ENCODE results near the gene FAM156B. TPM values are rescaled to one million over a fixed set of nuclear protein-coding genes. Genes with fewer than 3 reads are reported as not detected.
"Not testable (repeated sequence)": the region's sequence is repeated elsewhere in the genome, so short reads cannot be mapped to it uniquely, and the experiment has no call there.

The FAM156B gene, protein sequence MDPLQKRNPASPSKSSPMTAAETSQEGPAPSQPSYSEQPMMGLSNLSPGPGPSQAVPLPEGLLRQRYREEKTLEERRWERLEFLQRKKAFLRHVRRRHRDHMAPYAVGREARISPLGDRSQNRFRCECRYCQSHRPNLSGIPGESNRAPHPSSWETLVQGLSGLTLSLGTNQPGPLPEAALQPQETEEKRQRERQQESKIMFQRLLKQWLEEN
- total RNA-seq (6.2 and 12.6 TPM in 2 replicates), polyA plus RNA-seq (11.0 and 11.4 TPM in 2 replicates), polyA minus RNA-seq (ENCODE audit: low replicate concordance) (8.9 and 10.5 TPM in 2 replicates)
- 4.7 and 7.0 TPM in 2 replicates for polyA plus RNA-seq (2012)

DNA sequence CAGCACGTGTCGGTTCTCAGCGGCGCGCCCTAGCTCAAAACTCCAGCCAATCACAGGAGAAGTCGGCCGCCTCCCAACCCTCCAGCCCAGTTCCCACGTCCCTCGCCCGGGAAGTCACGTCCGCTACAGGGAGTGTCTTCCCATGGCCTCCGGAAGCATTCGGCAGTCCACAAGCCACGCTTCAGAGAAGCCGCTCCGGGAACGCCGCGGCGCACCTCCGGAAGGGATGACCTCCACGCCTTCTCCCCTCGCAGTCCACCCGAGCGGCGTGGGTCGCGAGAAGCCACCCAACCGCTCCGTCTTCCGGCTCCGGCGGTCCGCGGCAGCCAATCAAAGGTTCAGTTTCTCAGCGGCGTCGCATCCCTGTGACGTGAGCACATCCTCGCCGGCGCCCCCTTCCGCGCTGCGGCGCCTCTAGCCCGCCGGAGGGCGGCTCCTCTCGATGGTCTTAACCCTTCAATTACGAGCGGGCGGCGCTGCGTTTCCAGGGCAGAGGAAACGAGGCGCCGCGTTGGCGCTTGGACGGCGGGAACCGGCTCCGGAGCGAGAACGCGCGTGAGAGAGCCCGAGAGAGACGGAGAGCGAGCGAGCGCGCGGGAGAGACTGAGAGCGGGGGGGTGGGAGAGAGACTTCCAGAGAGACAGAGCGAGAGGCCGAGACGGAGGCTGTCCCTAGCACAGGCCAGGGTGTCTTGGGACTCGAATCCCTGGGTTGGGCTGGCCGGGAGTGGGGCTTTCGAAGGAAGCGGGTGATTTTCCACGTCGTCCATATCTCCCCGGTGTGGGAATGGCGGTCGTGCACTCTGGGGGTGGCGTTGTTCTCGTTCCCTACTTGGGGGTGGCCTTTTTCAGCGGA is at the start of gene FAM156B:
FAM156B (plus strand) TSS at position 476 of the 855 bp plus-strand sequence. CDS start 9,896 bp downstream, outside the sequence.
- H4K20me1 ChIP-seq (ENCODE audit: control insufficient read depth, extremely low read depth, insufficient read depth, low read length); H3K4me3 ChIP-seq (replicated peaks in 1 of 4; ENCODE audit: control extremely low read depth in 1 of 4, insufficient read depth in 1 of 4, low read depth in 3 of 4, low read length in 4 of 4); H3K9ac ChIP-seq (ENCODE audit: insufficient read depth, low read length); H3K27ac ChIP-seq (ENCODE audit: insufficient read depth, low read length); H3K4me1 ChIP-seq (ENCODE audit: control insufficient read depth, extremely low read depth, insufficient read depth, low read length); H3K4me2 ChIP-seq (ENCODE audit: extremely low read depth, insufficient read depth, low read length); DNase-seq (ENCODE audit: low read depth in 2 of 2); H3K27me3 ChIP-seq (ENCODE audit: control insufficient read depth, insufficient read depth, low read length); H3K9me3 ChIP-seq (ENCODE audit: control insufficient read depth, insufficient read depth, low read depth, low read length); H2AFZ ChIP-seq (ENCODE audit: low read length); H3K36me3 ChIP-seq (ENCODE audit: control insufficient read depth, insufficient read depth, low read length); H3K79me2 ChIP-seq (ENCODE audit: control insufficient read depth, insufficient read depth, low read length): not testable (repeated sequence)

DNA sequence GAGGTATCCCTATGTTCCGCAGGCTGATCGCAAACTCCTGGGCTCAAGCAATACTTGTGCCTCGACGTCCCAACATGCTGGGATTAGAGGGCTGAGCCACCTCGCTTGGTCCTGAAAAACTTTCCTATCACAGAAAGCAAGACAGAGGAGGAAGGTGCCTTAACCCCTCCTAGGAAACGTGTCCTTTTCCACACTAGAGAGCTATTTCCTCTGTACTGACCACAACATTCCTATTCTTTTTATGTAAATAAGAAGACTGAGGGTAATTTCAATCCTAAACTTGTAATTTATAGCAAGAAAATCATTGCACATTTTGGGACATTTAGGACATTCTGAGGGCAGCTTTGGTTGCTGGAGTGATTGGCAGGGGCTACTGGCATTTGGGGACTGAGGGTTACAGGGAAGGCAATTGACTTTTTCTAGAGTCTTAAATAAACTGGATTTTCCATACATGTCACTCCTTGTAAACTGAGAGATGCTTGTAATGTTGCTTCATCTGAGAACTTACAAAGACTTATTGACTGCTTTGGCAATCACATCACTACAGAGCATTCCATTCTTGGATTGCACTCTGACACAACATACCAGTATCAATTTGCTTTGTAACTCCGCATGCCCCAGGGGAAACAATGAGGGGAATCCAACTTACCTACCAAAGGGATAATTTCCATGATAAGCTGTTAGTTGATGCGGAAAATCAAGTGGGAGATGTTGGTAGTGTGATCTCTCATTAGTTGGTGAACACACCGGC is 44.8 kb upstream of the FAM156B start:
- H4K20me1 ChIP-seq (ENCODE audit: control insufficient read depth, extremely low read depth, insufficient read depth, low read length): no peaks in the 10 kb centered on the region
- peak; percentile 8 to 16 for DNase-seq (ENCODE audit: low read depth in 2 of 2)
- no peak overlapping the region for H3K4me3 ChIP-seq (replicated peaks in 1 of 4; ENCODE audit: control extremely low read depth in 1 of 4, insufficient read depth in 1 of 4, low read depth in 3 of 4, low read length in 4 of 4)
- peak overlapping the region; percentile 44 for H3K27ac ChIP-seq (ENCODE audit: insufficient read depth, low read length)
- H3K79me2 ChIP-seq (ENCODE audit: control insufficient read depth, insufficient read depth, low read length): no peaks in the 10 kb centered on the region
- peaks cover 2% of the 10 kb centered on the region for H3K4me1 ChIP-seq (ENCODE audit: control insufficient read depth, extremely low read depth, insufficient read depth, low read length)
- peak overlapping the region; percentile 13 for H3K4me2 ChIP-seq (ENCODE audit: extremely low read depth, insufficient read depth, low read length)
- H3K36me3 ChIP-seq (ENCODE audit: control insufficient read depth, insufficient read depth, low read length): no peaks in the 10 kb centered on the region
- H3K9ac ChIP-seq (ENCODE audit: insufficient read depth, low read length): no peak overlapping the region
- no peak overlapping the region for H2AFZ ChIP-seq (ENCODE audit: low read length)
- H3K9me3 ChIP-seq (ENCODE audit: control insufficient read depth, insufficient read depth, low read depth, low read length): no peaks in the 10 kb centered on the region
- no peaks in the 10 kb centered on the region for H3K27me3 ChIP-seq (ENCODE audit: control insufficient read depth, insufficient read depth, low read length)
- TF ChIP-seq, protein P1, sequence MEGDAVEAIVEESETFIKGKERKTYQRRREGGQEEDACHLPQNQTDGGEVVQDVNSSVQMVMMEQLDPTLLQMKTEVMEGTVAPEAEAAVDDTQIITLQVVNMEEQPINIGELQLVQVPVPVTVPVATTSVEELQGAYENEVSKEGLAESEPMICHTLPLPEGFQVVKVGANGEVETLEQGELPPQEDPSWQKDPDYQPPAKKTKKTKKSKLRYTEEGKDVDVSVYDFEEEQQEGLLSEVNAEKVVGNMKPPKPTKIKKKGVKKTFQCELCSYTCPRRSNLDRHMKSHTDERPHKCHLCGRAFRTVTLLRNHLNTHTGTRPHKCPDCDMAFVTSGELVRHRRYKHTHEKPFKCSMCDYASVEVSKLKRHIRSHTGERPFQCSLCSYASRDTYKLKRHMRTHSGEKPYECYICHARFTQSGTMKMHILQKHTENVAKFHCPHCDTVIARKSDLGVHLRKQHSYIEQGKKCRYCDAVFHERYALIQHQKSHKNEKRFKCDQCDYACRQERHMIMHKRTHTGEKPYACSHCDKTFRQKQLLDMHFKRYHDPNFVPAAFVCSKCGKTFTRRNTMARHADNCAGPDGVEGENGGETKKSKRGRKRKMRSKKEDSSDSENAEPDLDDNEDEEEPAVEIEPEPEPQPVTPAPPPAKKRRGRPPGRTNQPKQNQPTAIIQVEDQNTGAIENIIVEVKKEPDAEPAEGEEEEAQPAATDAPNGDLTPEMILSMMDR (conservative IDR thresholded peaks at IDR 0.05 in 1 of 2, IDR thresholded peaks at IDR 0.05 in 1 of 2; ENCODE audit: low read depth in 1 of 2, low read length in 2 of 2): no peak
- no peak for TF ChIP-seq EZH2 (IDR thresholded peaks at IDR 0.05; ENCODE audit: low read length, missing control alignments)

DNA sequence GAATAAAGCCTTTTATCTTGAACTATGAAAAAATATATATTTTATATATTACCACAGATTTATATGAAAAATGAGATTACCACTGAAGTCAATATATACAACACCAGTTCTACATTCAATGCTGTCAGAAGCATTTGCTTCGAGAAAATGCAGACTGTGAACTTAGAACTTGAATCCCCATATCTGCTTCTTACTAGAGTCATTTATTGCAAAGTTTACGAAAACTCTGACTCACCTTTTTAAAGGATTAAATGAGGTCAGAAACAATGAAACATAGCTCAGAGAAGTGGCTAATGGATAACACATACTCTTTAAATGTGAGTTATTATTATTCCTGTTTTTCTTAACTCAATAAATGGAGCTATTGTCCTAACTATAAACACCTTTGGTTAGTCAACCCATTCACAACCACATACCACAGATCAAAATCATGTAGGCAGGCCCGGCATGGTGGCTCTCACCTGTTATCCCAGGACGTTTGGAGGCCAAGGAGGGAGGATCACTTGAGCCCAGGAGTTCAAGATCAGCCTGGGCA is 40.1 kb upstream of the FAM156B start:
- not testable (repeated sequence) for H3K36me3 ChIP-seq (ENCODE audit: control insufficient read depth, insufficient read depth, low read length); H2AFZ ChIP-seq (ENCODE audit: low read length); H3K4me3 ChIP-seq (replicated peaks in 1 of 4; ENCODE audit: control extremely low read depth in 1 of 4, insufficient read depth in 1 of 4, low read depth in 3 of 4, low read length in 4 of 4); H3K79me2 ChIP-seq (ENCODE audit: control insufficient read depth, insufficient read depth, low read length); H3K9ac ChIP-seq (ENCODE audit: insufficient read depth, low read length); DNase-seq (ENCODE audit: low read depth in 2 of 2); H3K4me2 ChIP-seq (ENCODE audit: extremely low read depth, insufficient read depth, low read length); H3K4me1 ChIP-seq (ENCODE audit: control insufficient read depth, extremely low read depth, insufficient read depth, low read length); H3K9me3 ChIP-seq (ENCODE audit: control insufficient read depth, insufficient read depth, low read depth, low read length); H3K27ac ChIP-seq (ENCODE audit: insufficient read depth, low read length); H3K27me3 ChIP-seq (ENCODE audit: control insufficient read depth, insufficient read depth, low read length); H4K20me1 ChIP-seq (ENCODE audit: control insufficient read depth, extremely low read depth, insufficient read depth, low read length)

Measured in fibroblast of lung (primary cell).